ENCODE measurements around the gene GLOD4. TPM values are rescaled to one million over a fixed set of nuclear protein-coding genes. Genes with fewer than 3 reads are reported as not detected.

The GLOD4 gene
- total RNA-seq, 1 donor = 40.2 TPM

DNA sequence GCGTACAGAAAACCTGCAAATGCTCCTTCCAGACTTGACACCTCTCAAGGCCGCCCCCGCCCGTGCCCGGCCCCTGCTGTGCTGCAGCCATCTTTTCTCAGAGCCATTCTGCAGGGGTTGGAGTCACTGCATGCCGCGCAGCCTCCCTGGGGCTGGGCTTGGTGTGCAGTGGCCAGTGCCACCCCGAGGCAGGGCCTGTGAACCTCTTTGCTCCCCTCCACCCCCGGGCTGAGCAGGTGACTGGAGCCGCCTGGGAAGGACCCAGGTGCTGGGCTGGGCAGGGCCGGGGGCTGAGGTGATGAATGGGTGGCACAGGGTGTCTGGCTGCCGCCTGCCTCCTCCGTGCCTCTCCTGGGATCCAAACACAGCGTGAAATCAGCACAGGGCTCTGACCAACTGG lies 20.4 kb upstream of the GLOD4 start:
- TF ChIP-seq, protein P1, sequence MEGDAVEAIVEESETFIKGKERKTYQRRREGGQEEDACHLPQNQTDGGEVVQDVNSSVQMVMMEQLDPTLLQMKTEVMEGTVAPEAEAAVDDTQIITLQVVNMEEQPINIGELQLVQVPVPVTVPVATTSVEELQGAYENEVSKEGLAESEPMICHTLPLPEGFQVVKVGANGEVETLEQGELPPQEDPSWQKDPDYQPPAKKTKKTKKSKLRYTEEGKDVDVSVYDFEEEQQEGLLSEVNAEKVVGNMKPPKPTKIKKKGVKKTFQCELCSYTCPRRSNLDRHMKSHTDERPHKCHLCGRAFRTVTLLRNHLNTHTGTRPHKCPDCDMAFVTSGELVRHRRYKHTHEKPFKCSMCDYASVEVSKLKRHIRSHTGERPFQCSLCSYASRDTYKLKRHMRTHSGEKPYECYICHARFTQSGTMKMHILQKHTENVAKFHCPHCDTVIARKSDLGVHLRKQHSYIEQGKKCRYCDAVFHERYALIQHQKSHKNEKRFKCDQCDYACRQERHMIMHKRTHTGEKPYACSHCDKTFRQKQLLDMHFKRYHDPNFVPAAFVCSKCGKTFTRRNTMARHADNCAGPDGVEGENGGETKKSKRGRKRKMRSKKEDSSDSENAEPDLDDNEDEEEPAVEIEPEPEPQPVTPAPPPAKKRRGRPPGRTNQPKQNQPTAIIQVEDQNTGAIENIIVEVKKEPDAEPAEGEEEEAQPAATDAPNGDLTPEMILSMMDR (IDR thresholded peaks at IDR 0.05; ENCODE audit: insufficient read depth, low read depth, low read length) = no peak
- no peak overlapping the region for H3K4me3 ChIP-seq (ENCODE audit: low read depth, low read length)
- no peak for DNase-seq (ENCODE audit: low read depth)

DNA sequence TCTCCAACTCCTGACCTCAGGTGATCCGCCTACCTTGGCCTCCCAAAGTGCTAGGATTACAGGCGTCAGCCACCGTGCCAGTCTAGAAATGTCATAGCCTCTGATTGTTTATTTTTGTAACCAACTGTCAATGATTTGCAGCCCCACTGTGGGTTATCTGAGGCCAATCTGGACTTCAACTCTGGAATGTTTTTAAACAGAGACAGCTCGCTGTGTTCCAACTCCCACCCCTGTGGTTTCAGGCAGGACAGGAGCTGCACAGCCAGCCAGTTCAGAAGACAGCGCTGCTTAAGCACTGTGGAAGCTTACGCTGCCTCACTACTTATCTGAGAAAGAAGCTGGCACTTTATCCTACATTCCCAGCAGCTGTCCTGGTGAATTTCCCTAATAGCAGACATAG lies 19.6 kb upstream of the GLOD4 start:
- TF ChIP-seq, protein P1 (IDR thresholded peaks at IDR 0.05; ENCODE audit: insufficient read depth, low read depth, low read length) = no peak
- H3K4me3 ChIP-seq (ENCODE audit: low read depth, low read length) = no peak overlapping the region
- DNase-seq (ENCODE audit: low read depth) = peak; percentile 41

DNA sequence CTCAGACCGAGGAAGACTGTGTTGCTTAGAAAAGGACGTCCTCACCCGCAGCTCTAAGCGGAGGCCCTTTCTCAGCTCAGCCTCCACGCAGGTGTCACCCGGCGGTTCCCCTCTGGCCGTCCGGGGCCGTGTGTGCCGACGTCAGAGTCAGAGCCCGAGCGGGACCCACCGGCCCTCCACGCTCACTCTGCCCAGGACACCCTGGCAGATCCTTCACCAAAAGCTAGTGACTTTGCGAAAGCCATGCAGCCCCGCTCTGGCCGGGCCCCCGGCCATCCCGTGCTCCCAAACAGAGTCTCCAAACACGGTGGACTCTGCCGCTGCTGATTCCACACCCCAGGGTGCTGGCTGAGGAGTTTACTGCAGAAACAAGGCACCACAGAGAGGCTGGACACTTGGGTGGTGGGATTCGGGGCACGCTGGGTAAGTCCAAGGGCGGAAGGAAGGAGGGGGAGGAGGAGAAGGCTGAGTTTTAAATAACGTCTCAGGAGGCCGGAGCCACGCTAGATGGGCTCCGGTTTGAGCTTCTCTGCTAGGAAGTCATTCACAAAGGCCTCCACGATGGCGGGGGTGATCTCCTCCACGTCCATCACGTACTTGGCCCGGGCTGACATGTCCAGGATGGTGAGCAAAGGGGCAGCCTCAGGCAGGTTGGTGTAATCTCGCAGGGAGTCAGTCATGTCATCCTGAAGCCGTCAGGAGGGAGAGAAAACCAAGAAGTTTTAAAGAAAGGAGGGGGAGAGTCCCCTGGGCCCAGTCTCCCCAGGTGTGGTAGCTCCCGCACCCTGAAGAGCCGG lies 18.6 kb upstream of the GLOD4 start:
- DNase-seq (ENCODE audit: low read depth) = no peak
- TF ChIP-seq, protein P1 (IDR thresholded peaks at IDR 0.05; ENCODE audit: insufficient read depth, low read depth, low read length) = no peak
- H3K4me3 ChIP-seq (ENCODE audit: low read depth, low read length) = no peak overlapping the region

DNA sequence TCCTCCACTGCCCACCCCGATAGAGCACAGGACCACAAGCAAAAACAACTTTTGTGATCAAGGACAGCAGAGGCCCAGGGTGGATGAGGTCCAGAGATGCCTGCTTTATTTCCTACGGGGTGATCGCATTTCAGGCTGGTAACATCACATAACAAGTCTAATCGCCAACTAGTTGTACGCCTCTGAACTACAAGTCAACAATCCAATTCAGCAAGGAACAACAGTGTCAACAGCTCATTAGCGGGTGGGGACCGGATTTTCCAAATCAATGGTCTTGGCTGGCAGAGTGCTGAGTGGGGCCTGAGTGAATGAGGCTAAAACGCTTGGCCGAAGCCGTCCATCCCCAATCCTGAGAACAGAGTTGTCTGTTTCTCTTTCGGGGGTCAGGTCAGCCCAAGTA lies 17.2 kb upstream of the GLOD4 start:
- H3K4me3 ChIP-seq (ENCODE audit: low read depth, low read length) = no peak overlapping the region
- DNase-seq (ENCODE audit: low read depth) = no peak
- TF ChIP-seq, protein P1 (IDR thresholded peaks at IDR 0.05; ENCODE audit: insufficient read depth, low read depth, low read length) = no peak

DNA sequence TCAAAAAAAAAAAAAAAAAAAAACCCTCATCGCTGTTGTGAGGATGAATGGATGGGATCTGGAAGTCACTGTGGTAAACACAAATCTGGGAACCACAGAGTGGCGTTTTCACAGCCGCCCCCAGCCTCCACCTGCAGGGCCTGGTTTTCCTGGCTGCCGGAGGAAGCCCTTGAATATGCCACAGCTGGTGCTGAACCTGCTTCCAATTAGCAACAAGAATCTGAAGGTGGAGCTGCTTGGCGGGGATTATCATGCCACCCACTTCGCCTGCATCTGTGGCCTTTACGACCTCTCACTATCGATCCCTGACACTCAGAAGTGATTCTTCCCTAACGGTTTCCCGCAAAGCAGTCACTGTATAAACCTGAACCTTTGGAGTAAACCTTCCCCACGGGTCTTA lies 16.2 kb upstream of the GLOD4 start:
- TF ChIP-seq, protein P1 (IDR thresholded peaks at IDR 0.05; ENCODE audit: insufficient read depth, low read depth, low read length) = no peak
- no peak overlapping the region for H3K4me3 ChIP-seq (ENCODE audit: low read depth, low read length)
- DNase-seq (ENCODE audit: low read depth) = no peak

DNA sequence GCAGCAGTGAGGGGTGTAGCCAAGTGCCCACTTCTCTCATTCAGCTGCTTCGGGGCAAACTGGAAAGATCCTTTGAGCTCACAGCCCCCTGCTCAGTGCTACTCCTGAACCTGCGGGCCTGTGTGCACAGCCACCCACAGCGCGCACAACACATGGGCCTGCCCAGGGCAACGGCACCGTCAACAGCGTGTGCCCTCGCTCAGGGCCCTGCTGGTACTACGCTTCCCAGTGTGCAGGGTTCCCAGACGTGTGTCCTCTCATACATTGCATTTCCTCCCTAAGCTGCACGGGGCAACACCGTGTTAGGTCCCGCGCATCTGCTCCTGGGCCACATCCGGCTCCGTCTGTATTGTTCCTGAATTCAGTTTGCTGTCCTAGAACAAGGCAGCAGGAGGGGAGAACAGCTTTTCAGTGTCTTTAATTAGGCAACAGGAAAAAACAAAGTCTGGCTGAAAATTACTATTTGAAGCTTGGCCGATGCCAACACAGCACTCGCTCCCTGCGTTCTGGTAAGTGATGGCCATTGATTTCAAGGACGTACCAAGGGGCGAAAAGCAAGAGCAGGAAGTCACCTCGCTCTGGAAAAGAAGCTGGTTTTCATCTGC lies 15.3 kb upstream of the GLOD4 start:
- H3K4me3 ChIP-seq (ENCODE audit: low read depth, low read length) = no peak overlapping the region
- no peak for DNase-seq (ENCODE audit: low read depth)
- TF ChIP-seq, protein P1 (IDR thresholded peaks at IDR 0.05; ENCODE audit: insufficient read depth, low read depth, low read length) = no peak
